IMR-90 (cell line): ENCODE results near the gene GNPTG. TPM values are rescaled to one million over a fixed set of nuclear protein-coding genes. Genes with fewer than 3 reads are reported as not detected.

Source experiments
- ATAC-seq: fragments of 200-7000 bp; cut with Tn5 transposase; 2 replicates; pipeline ENCODE4 v1.9.1; 2020; ENCODE audit warnings: low read depth, mild to moderate bottlenecking, moderate library complexity
- BruUV-seq: library from RNA; stranded (reverse); fragments of 400-500 nt; replicated peaks from 2 replicates; lab custom pipeline; 2021; lab: Mats Ljungman, UMichigan
- CTCF ChIA-PET: fragments of 300-600 bp; formaldehyde crosslinking; extraction: SDS; loops from one replicate; lab custom pipeline; 2021; ENCODE audit warnings: antibody characterized with exemption; lab: Yijun Ruan, JAX
- POLR2A ChIA-PET: fragments of 300-600 bp; sonication (Branson Sonifier 250); formaldehyde crosslinking; loops from one replicate; lab custom pipeline; 2022; ENCODE audit warnings: antibody characterized with exemption; ENCODE audit not compliant: unreplicated experiment; lab: Charles Lee
- DNase-seq: peaks from one replicate; pipeline ENCODE4 v3.0.0; 2013
- H2AFZ ChIP-seq: replicated peaks from 2 replicates; pipeline ENCODE3; 2013; ENCODE audit warnings: low read length, mild to moderate bottlenecking; ENCODE audit not compliant: poor library complexity
- H2AK5ac ChIP-seq: 2 replicates; pipeline ENCODE4 v1.6.1; 2013; ENCODE audit warnings: low read depth, low read length, inconsistent platforms
- H2AK9ac ChIP-seq: replicated peaks from 2 replicates; pipeline ENCODE3; 2013; ENCODE audit warnings: mild to moderate bottlenecking, low read depth, low read length, moderate library complexity; ENCODE audit not compliant: poor library complexity
- H2BK120ac ChIP-seq: 2 replicates; pipeline ENCODE4 v1.6.1; 2013; ENCODE audit warnings: low read depth, low read length, inconsistent platforms
- H2BK15ac ChIP-seq: 3 replicates; pipeline ENCODE4 v1.6.1; 2013; ENCODE audit warnings: low read depth, low read length, inconsistent platforms
- H2BK20ac ChIP-seq: 2 replicates; pipeline ENCODE4 v1.6.1; 2013; ENCODE audit warnings: low read depth, mild to moderate bottlenecking, inconsistent platforms, low read length, moderate library complexity
- H2BK5ac ChIP-seq: 2 replicates; pipeline ENCODE4 v1.6.1; 2013; ENCODE audit warnings: mild to moderate bottlenecking, low read depth, low read length, inconsistent platforms; ENCODE audit not compliant: poor library complexity, severe bottlenecking
- H3K14ac ChIP-seq: replicated peaks from 2 replicates; pipeline ENCODE4 v1.6.1; 2013; ENCODE audit warnings: low read depth, low read length, inconsistent platforms
- H3K18ac ChIP-seq: 2 replicates; pipeline ENCODE4 v1.6.1; 2013; ENCODE audit warnings: low read depth, low read length, control low read depth
- H3K23ac ChIP-seq: 2 replicates; pipeline ENCODE4 v1.6.1; 2013; ENCODE audit warnings: low read depth, low read length, inconsistent platforms
- H3K27ac ChIP-seq: 2 replicates; pipeline ENCODE4 v1.5.1; 2013; ENCODE audit warnings: mild to moderate bottlenecking, control low read depth, low read length; ENCODE audit not compliant: insufficient read depth
- H3K27me3 ChIP-seq: 2 replicates; pipeline ENCODE4 v1.6.1; 2013; ENCODE audit warnings: low read length; ENCODE audit not compliant: control insufficient read depth, insufficient read depth
- H3K36me3 ChIP-seq: 2 replicates; pipeline ENCODE4 v1.6.1; 2013; ENCODE audit warnings: low read length, mixed read lengths; ENCODE audit not compliant: control insufficient read depth, insufficient read depth
- H3K4ac ChIP-seq: 2 replicates; pipeline ENCODE4 v1.6.1; 2013; ENCODE audit warnings: low read depth, low read length, inconsistent platforms
- H3K4me1 ChIP-seq: 2 replicates; pipeline ENCODE4 v1.6.1; 2013; ENCODE audit warnings: low read length, mixed read lengths; ENCODE audit not compliant: control insufficient read depth, insufficient read depth
- H3K4me2 ChIP-seq: 2 replicates; pipeline ENCODE4 v1.6.1; 2013; ENCODE audit warnings: low read depth, mild to moderate bottlenecking, control low read depth, low read length, moderate library complexity
- H3K4me3 ChIP-seq: 2 replicates; pipeline ENCODE4 v1.5.1; 2013; ENCODE audit warnings: low read depth, mild to moderate bottlenecking, control low read depth, low read length, moderate library complexity; ENCODE audit not compliant: insufficient read depth
- H3K56ac ChIP-seq: 2 replicates; pipeline ENCODE4 v1.6.1; 2013; ENCODE audit warnings: low read length, inconsistent platforms; ENCODE audit not compliant: insufficient read depth; ENCODE audit errors: extremely low read depth
- H3K79me1 ChIP-seq, 2 experiments: 2 replicates each; pipeline ENCODE4 v1.6.1; 2013; ENCODE audit warnings: low read length in 2 of 2, inconsistent platforms in 1 of 2, low read depth in 1 of 2
- H3K9ac ChIP-seq: 2 replicates; pipeline ENCODE4 v1.6.1; 2013; ENCODE audit warnings: low read depth, low read length, control low read depth
- H3K9me1 ChIP-seq: 2 replicates; pipeline ENCODE4 v1.6.1; 2013; ENCODE audit warnings: low read length, inconsistent platforms; ENCODE audit not compliant: insufficient read depth
- H3K9me3 ChIP-seq: 2 replicates; pipeline ENCODE4 v1.6.1; 2013; ENCODE audit warnings: low read length; ENCODE audit not compliant: control insufficient read depth, insufficient read depth
- H4K20me1 ChIP-seq: 2 replicates; pipeline ENCODE4 v1.6.1; 2013; ENCODE audit warnings: low read length, inconsistent platforms; ENCODE audit not compliant: insufficient read depth
- H4K5ac ChIP-seq: 2 replicates; pipeline ENCODE4 v1.6.1; 2013; ENCODE audit warnings: mild to moderate bottlenecking, low read depth, low read length, control low read depth
- H4K8ac ChIP-seq, 2 experiments: 2 replicates each; pipeline ENCODE4 v1.6.1; 2013; ENCODE audit warnings: low read depth in 2 of 2, low read length in 2 of 2, control low read depth in 1 of 2, inconsistent platforms in 1 of 2
- H4K91ac ChIP-seq: 2 replicates; pipeline ENCODE4 v1.6.1; 2013; ENCODE audit warnings: low read depth, low read length, inconsistent platforms; ENCODE audit not compliant: insufficient read depth
- BHLHE40 ChIP-seq: fragments of 150-350 bp; IDR thresholded peaks from 2 replicates; pipeline ENCODE4 v1.6.1; 2016; ENCODE audit warnings: mild to moderate bottlenecking, low read depth, low read length
- CEBPB ChIP-seq: IDR thresholded peaks from 2 replicates; pipeline ENCODE4 v1.6.1; 2012; ENCODE audit warnings: low read depth, low read length, improper control_type of control experiment
- CHD1 ChIP-seq: IDR thresholded peaks from 2 replicates; pipeline ENCODE4 v1.6.1; 2012; ENCODE audit warnings: low read depth, low read length, improper control_type of control experiment
- CTCF ChIP-seq: conservative IDR thresholded peaks from 2 replicates; pipeline ENCODE4 v1.5.1; 2012; ENCODE audit warnings: mild to moderate bottlenecking, low read depth, low read length, improper control_type of control experiment
- ELK1 ChIP-seq: fragments of 150-350 bp; IDR thresholded peaks from 2 replicates; pipeline ENCODE4 v1.6.1; 2016; ENCODE audit warnings: low read depth, mild to moderate bottlenecking, low read length, moderate library complexity, borderline replicate concordance
- FOS ChIP-seq: fragments of 150-350 bp; IDR thresholded peaks from 2 replicates; pipeline ENCODE4 v1.6.1; 2016; ENCODE audit warnings: low read depth, low read length
- MAFK ChIP-seq: IDR thresholded peaks from 2 replicates; pipeline ENCODE4 v1.6.1; 2012; ENCODE audit warnings: low read depth, low read length, improper control_type of control experiment
- MAZ ChIP-seq: IDR thresholded peaks from 2 replicates; pipeline ENCODE4 v1.6.1; 2012; ENCODE audit warnings: low read depth, mild to moderate bottlenecking, low read length, improper control_type of control experiment, moderate library complexity, borderline replicate concordance
- MXI1 ChIP-seq: IDR thresholded peaks from 2 replicates; pipeline ENCODE4 v1.6.1; 2012; ENCODE audit warnings: low read depth, mild to moderate bottlenecking, low read length, moderate library complexity, borderline replicate concordance
- NFE2L2 ChIP-seq: fragments of 150-350 bp; IDR thresholded peaks from 2 replicates; pipeline ENCODE4 v1.6.1; 2016; ENCODE audit warnings: low read depth, mild to moderate bottlenecking, low read length
- POLR2A ChIP-seq: IDR thresholded peaks from 2 replicates; pipeline ENCODE4 v1.6.1; 2012; ENCODE audit warnings: mild to moderate bottlenecking, low read depth, low read length
- RAD21 ChIP-seq: IDR thresholded peaks from 2 replicates; pipeline ENCODE4 v1.6.1; 2012; ENCODE audit warnings: low read length, improper control_type of control experiment
- RCOR1 ChIP-seq: IDR thresholded peaks from 2 replicates; pipeline ENCODE4 v1.6.1; 2012; ENCODE audit warnings: mild to moderate bottlenecking, low read length, improper control_type of control experiment; ENCODE audit not compliant: insufficient replicate concordance
- RFX5 ChIP-seq: IDR thresholded peaks from 2 replicates; pipeline ENCODE4 v1.8.0; 2012; ENCODE audit warnings: low read depth, mild to moderate bottlenecking, low read length, moderate library complexity
- SMC3 ChIP-seq: fragments of 150-350 bp; IDR thresholded peaks from 2 replicates; pipeline ENCODE4 v1.6.1; 2016; ENCODE audit warnings: low read depth, mild to moderate bottlenecking, antibody characterized with exemption, low read length, moderate library complexity
- USF2 ChIP-seq: fragments of 150-350 bp; IDR thresholded peaks from 2 replicates; pipeline ENCODE4 v1.6.1; 2017; ENCODE audit warnings: mild to moderate bottlenecking, antibody characterized with exemption, low read length, low read depth
- WGBS, 2 experiments: methylation state at CpG; one replicate each; pipeline versions ENCODE4 v1.1.5 to v1.1.7; 2013; ENCODE audit warnings: missing lambda C conversion rate in 2 of 2; ENCODE audit not compliant: insufficient read length in 1 of 2; ENCODE audit errors: extremely low coverage in 2 of 2; 5-methylcytosine and 5-hydroxymethylcytosine counted together
- dilution Hi-C: fragments of 300-500 bp; cut with HindIII; formaldehyde crosslinking; loops from one replicate; pipeline ENCODE4 v1.14.3; 2018; ENCODE audit warnings: low sequenced_read_pairs; ENCODE audit not compliant: unreplicated experiment
- in situ Hi-C: fragments of 300-500 bp; cut with MboI; formaldehyde crosslinking; loops from 3 replicates; pipeline ENCODE4 v1.14.3; 2019; ENCODE audit warnings: low sequenced_read_pairs, inconsistent platforms, mixed read lengths
- intact Hi-C: fragments of 100-400 bp; cut with micrococcal nuclease; formaldehyde crosslinking; loops from 2 replicates; pipeline ENCODE4 v1.10.0; 2022
- polyA plus RNA-seq, 3 experiments: library from polyadenylated mRNA; depleted of rRNA; stranded (reverse); fragments of >200 nt; gene quantifications; 2 replicates each; pipeline ENCODE4 v1.2.3, GENCODE V29; 2012; ENCODE audit warnings: low replicate concordance in 1 of 3
- total RNA-seq: library from RNA; depleted of rRNA; stranded (reverse); fragments of >200 nt; gene quantifications from 2 replicates; pipeline ENCODE4 v1.2.3, GENCODE V29; 2012

Gene GNPTG
- total and polyA plus RNA-seq, 2 of the 4 experiments (the other 2 are of a cell fraction), result 14.9 to 70.8 TPM

- no peak for TF ChIP-seq MAFK
- TF ChIP-seq RFX5, result no peak
- no peak for TF ChIP-seq POLR2A
- TF ChIP-seq USF2, result no peak
- TF ChIP-seq MAZ, result no peak
- no peak for TF ChIP-seq RCOR1
- TF ChIP-seq SMC3, result no peak
- TF ChIP-seq CTCF, result no peak
- no peak for TF ChIP-seq BHLHE40
- TF ChIP-seq NFE2L2, result no peak
- TF ChIP-seq RAD21, result no peak
- TF ChIP-seq CHD1, result no peak
- TF ChIP-seq CEBPB, result no peak
- TF ChIP-seq FOS, result no peak
- no peak for TF ChIP-seq ELK1
- no peak for TF ChIP-seq MXI1
- no peak overlapping the region for H3K23ac ChIP-seq
Observed at GRCh38 chr16:1347962-1348361, 3.8 kb upstream of the GNPTG start.

More at GRCh38 chr16:1347962-1348361, 3.8 kb upstream of the GNPTG start:
- ChIA-PET POLR2A (no interaction called here), CTCF (no interaction called here)
- H3K56ac ChIP-seq, result no peak overlapping the region
- no peak overlapping the region for H2AK9ac ChIP-seq
- H2AFZ ChIP-seq, result no peak overlapping the region
- H2AK5ac ChIP-seq, result no peak overlapping the region
- no peaks in the 10 kb centered on the region for H3K9me1 ChIP-seq
- in situ Hi-C loops, result no loop called here
- DNase-seq (no peak), ATAC-seq (no peak)
- no peak overlapping the region for H4K8ac ChIP-seq
- no peak overlapping the region for H3K4ac ChIP-seq
- no peak overlapping the region for H4K91ac ChIP-seq
- H3K14ac ChIP-seq, result no peak overlapping the region
- peaks cover 25% of the 10 kb centered on the region for H3K36me3 ChIP-seq
- H2BK20ac ChIP-seq, result no peak overlapping the region
- no peak overlapping the region for H3K27ac ChIP-seq
- H4K20me1 ChIP-seq, result peaks cover 4% of the 10 kb centered on the region; the same call in 1 of the 2 replicates
- H3K27me3 ChIP-seq, result no peaks in the 10 kb centered on the region
- 90% methylated on average over 20 of the region's 29 CpGs; no CpG with 5 or more reads in 1 of the 2 experiments for WGBS, 2 experiments
- no peak overlapping the region for H2BK120ac ChIP-seq
- peaks cover 9% of the 10 kb centered on the region for H3K4me1 ChIP-seq
- H2BK5ac ChIP-seq, result no peak overlapping the region
- no peak overlapping the region for H3K4me2 ChIP-seq
- dilution Hi-C loops, result no loop called here
- no peak overlapping the region for H4K5ac ChIP-seq
- BruUV-seq, result no TSS peak
- no peak overlapping the region for H3K18ac ChIP-seq
- H3K79me1 ChIP-seq, result peaks cover 13 to 35% of the 10 kb centered on the region in 2 experiments; a peak in 3 of 4 replicates
- no peak overlapping the region for H3K9ac ChIP-seq
- intact Hi-C loops, result no loop called here
- no peaks in the 10 kb centered on the region for H3K9me3 ChIP-seq
- H3K4me3 ChIP-seq, result no peak overlapping the region
- H2BK15ac ChIP-seq, result no peak overlapping the region
